Neural cell (in vitro differentiated cells): ENCODE results near the gene CLTB. TPM values are rescaled to one million over a fixed set of nuclear protein-coding genes. Genes with fewer than 3 reads are reported as not detected.

ENCODE experiments used
- H2AFZ ChIP-seq: fragments of 200-600, 300-800 bp; sonication (generic), shearing (Covaris generic); 2 replicates; pipeline ENCODE4 v1.6.0; 2014; ENCODE audit warnings: low read depth, mild to moderate bottlenecking, antibody characterized with exemption, low read length, moderate library complexity
- H3F3A ChIP-seq: fragments of 200-600 bp; shearing (Covaris generic); 2 replicates; pipeline ENCODE4 v1.6.1; 2016; ENCODE audit warnings: mild to moderate bottlenecking, moderate library complexity, mixed read lengths, antibody characterized with exemption, low read length; ENCODE audit not compliant: insufficient read depth, poor library complexity, severe bottlenecking
- H3K27ac ChIP-seq: fragments of 200-600, 300-800 bp; sonication (generic), shearing (Covaris generic); 2 replicates; pipeline ENCODE4 v1.5.1; 2014; ENCODE audit warnings: mild to moderate bottlenecking, low read length, moderate library complexity
- H3K27me3 ChIP-seq: fragments of 300-800, 200-600 bp; sonication (generic), shearing (Covaris generic); 2 replicates; pipeline ENCODE4 v1.6.0; 2014; ENCODE audit warnings: mild to moderate bottlenecking, low read depth, low read length, moderate library complexity; ENCODE audit not compliant: insufficient read depth
- H3K36me3 ChIP-seq: fragments of 300-800, 200-600 bp; sonication (generic), shearing (Covaris generic); 2 replicates; pipeline ENCODE4 v1.5.1; 2014; ENCODE audit warnings: mild to moderate bottlenecking, antibody characterized with exemption, low read length, moderate library complexity; ENCODE audit not compliant: insufficient read depth
- H3K4me2 ChIP-seq: fragments of 300-800, 200-600 bp; sonication (generic), shearing (Covaris generic); 2 replicates; pipeline ENCODE4 v1.6.0; 2014; ENCODE audit warnings: mild to moderate bottlenecking, low read length
- H3K4me3 ChIP-seq: fragments of 300-800, 200-600 bp; sonication (generic), shearing (Covaris generic); 2 replicates; pipeline ENCODE4 v1.5.1; 2014; ENCODE audit warnings: mild to moderate bottlenecking, low read length, moderate library complexity
- H3K79me2 ChIP-seq: fragments of 200-600 bp; shearing (Covaris generic); replicated peaks from 2 replicates; pipeline ENCODE4 v1.6.0; 2014; ENCODE audit warnings: mild to moderate bottlenecking, low read length, moderate library complexity; ENCODE audit not compliant: insufficient read depth
- H3K9ac ChIP-seq: fragments of 300-800, 200-600 bp; sonication (generic), shearing (Covaris generic); 2 replicates; pipeline ENCODE4 v1.6.1; 2016; ENCODE audit warnings: mild to moderate bottlenecking, low read length, mixed read lengths
- H3K9me2 ChIP-seq: fragments of 200-600 bp; shearing (Covaris generic); 2 replicates; pipeline ENCODE4 v1.6.1; 2016; ENCODE audit warnings: mild to moderate bottlenecking, low read length, mixed read lengths; ENCODE audit not compliant: insufficient read depth
- H3K9me3 ChIP-seq: fragments of 200-600, 300-800 bp; sonication (generic), shearing (Covaris generic); 2 replicates; pipeline ENCODE4 v1.6.1; 2016; ENCODE audit warnings: mild to moderate bottlenecking, mixed run types, low read length, moderate library complexity, mixed read lengths
- H4K20me1 ChIP-seq: fragments of 200-600 bp; shearing (Covaris generic); 2 replicates; pipeline ENCODE4 v1.6.1; 2016; ENCODE audit warnings: mild to moderate bottlenecking, mixed run types; ENCODE audit not compliant: insufficient read depth
- CTCF ChIP-seq: fragments of 450-650 bp; IDR thresholded peaks from 2 replicates; pipeline ENCODE4 v1.5.1; 2014; ENCODE audit warnings: antibody characterized with exemption, mild to moderate bottlenecking, moderate library complexity; ENCODE audit not compliant: poor library complexity, severe bottlenecking
- EP300 ChIP-seq: fragments of 450-650 bp; conservative IDR thresholded peaks from 2 replicates; pipeline ENCODE4 v1.6.1; 2014; ENCODE audit warnings: antibody characterized with exemption, mild to moderate bottlenecking, moderate library complexity; ENCODE audit not compliant: poor library complexity, severe bottlenecking
- EZH2 ChIP-seq: fragments of 200-600, 300-800 bp; shearing (Covaris generic), sonication (generic); IDR thresholded peaks from 2 replicates; pipeline ENCODE4 v1.6.1; 2014; ENCODE audit warnings: antibody characterized with exemption, low read length, borderline replicate concordance, mild to moderate bottlenecking; ENCODE audit not compliant: insufficient read depth, poor library complexity, severe bottlenecking
- MXI1 ChIP-seq: fragments of 450-650 bp; conservative IDR thresholded peaks from 2 replicates; pipeline ENCODE4 v1.6.1; 2014; ENCODE audit warnings: antibody characterized with exemption, mild to moderate bottlenecking; ENCODE audit not compliant: poor library complexity, severe bottlenecking
- POLR2AphosphoS5 ChIP-seq: IDR thresholded peaks from 2 replicates; pipeline ENCODE4 v1.6.1; 2012
- RAD21 ChIP-seq: fragments of 450-650 bp; conservative IDR thresholded peaks from 2 replicates; pipeline ENCODE4 v1.6.1; 2014; ENCODE audit warnings: antibody characterized with exemption, mild to moderate bottlenecking, moderate library complexity
- REST ChIP-seq: IDR thresholded peaks from 2 replicates; pipeline ENCODE4 v1.6.1; 2012; ENCODE audit warnings: borderline replicate concordance
- SMC3 ChIP-seq: fragments of 450-650 bp; conservative IDR thresholded peaks from 2 replicates; pipeline ENCODE4 v1.6.1; 2014; ENCODE audit warnings: antibody characterized with exemption, mild to moderate bottlenecking, moderate library complexity; ENCODE audit not compliant: poor library complexity
- TAF1 ChIP-seq: IDR thresholded peaks from 2 replicates; pipeline ENCODE4 v1.6.1; 2012; ENCODE audit warnings: low read depth
- polyA plus RNA-seq: library from polyadenylated mRNA; depleted of rRNA; stranded (reverse); fragments of >200 nt; gene quantifications from 2 replicates; pipeline ENCODE4 v1.2.3, GENCODE V29; 2014

CLTB gene
- polyA plus RNA-seq, 1 donor from 2014 or later: 239 TPM

DNA sequence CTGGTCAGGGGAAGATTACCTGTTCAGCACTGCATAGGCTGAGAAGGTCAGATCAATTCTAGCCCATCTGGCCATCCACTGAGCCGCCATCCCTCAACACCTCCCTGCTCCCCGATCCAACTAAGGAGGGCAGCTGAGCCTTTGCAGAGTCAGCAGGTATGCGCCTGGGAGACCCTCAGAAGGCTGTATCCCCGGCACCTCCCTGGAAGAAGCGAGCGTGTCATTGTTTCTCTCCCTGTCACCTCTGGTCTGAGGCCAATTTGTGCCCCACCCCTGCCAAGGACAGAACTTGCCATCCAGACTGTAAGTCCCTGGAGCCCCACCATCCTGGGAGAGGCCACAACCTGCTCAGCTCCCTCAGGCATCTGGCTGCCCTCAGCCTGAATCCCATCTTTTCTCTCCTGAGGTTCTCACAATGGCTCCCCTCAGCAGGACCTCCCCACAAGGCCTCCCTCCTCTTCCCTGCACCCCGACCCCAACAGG lies 2.6 kb downstream of the CLTB start:
- Histone ChIP-seq H3K27ac (no peak overlapping the region), H3K4me2 (no peak overlapping the region), H3K9ac (no peak overlapping the region), H3K9me2 (no peaks in the 10 kb centered on the region), H3K79me2 (peaks cover 4% of the 10 kb centered on the region), H4K20me1 (no peaks in the 10 kb centered on the region), H3K36me3 (no peaks in the 10 kb centered on the region), H3F3A (no peaks in the 10 kb centered on the region), H3K4me3 (peak overlapping the region; percentile 95), H3K27me3 (no peaks in the 10 kb centered on the region), H3K9me3 (no peaks in the 10 kb centered on the region), H2AFZ (no peak overlapping the region)
- TF ChIP-seq CTCF (no peak), RAD21 (no peak), TAF1 (no peak), EZH2 (no peak)

- Histone ChIP-seq H3K27ac (no peak overlapping the region), H3K27me3 (no peaks in the 10 kb centered on the region), H3K36me3 (no peaks in the 10 kb centered on the region), H3K79me2 (peaks cover 4% of the 10 kb centered on the region), H3K9ac (no peak overlapping the region), H2AFZ (no peak overlapping the region), H3K4me3 (peak overlapping the region; percentile 95), H3K4me2 (no peak overlapping the region), H4K20me1 (no peaks in the 10 kb centered on the region), H3K9me2 (no peaks in the 10 kb centered on the region), H3F3A (no peaks in the 10 kb centered on the region), H3K9me3 (no peaks in the 10 kb centered on the region)
- TF ChIP-seq RAD21 (no peak), TAF1 (no peak), MXI1 (no peak), REST (no peak), SMC3 (no peak), EZH2 (no peak), POLR2AphosphoS5 (no peak), CTCF (no peak), EP300 (no peak)
Measured at GRCh38 chr5:176413255-176413565, 3.1 kb downstream of the CLTB start.
